Right hindlimb (tissue), 1 donor: ENCODE measurements around the gene RBM6.
A peak's percentile ranks its signal among the peaks of the same experiment; 100 is the strongest.
"Not testable (repeated sequence)": the region's sequence is repeated elsewhere in the genome, so short reads cannot be mapped to it uniquely, and the experiment has no call there.

Source experiments
- DNase-seq: peaks from one replicate; pipeline ENCODE4 v3.0.0-alpha.2; 2018

The RBM6 gene

GRCh38 chr3:49994476-49994875 is 54.5 kb downstream of the RBM6 start:
- DNase-seq, result no peak

- no peak for DNase-seq
Measured at GRCh38 chr3:49996016-49996415, 56.1 kb downstream of the RBM6 start.

- DNase-seq, result no peak
Measured at GRCh38 chr3:49997862-49998261, 57.9 kb downstream of the RBM6 start.

- DNase-seq, result no peak
Measured at GRCh38 chr3:49998326-49998725, 58.4 kb downstream of the RBM6 start.

GRCh38 chr3:50001511-50001910 is 61.6 kb downstream of the RBM6 start:
- no peak for DNase-seq

GRCh38 chr3:50003216-50003615 is 63.3 kb downstream of the RBM6 start:
- DNase-seq, result no peak

GRCh38 chr3:50003824-50004223 is 63.9 kb downstream of the RBM6 start:
- no peak for DNase-seq

- DNase-seq, result no peak
Measured at GRCh38 chr3:50008931-50009330, 69.0 kb downstream of the RBM6 start.

- no peak for DNase-seq
Measured at GRCh38 chr3:50010959-50011358, 71.0 kb downstream of the RBM6 start.

GRCh38 chr3:50015918-50016317 is 76.0 kb downstream of the RBM6 start:
- no peak for DNase-seq

- no peak for DNase-seq
Measured at GRCh38 chr3:50028346-50028745, 88.4 kb downstream of the RBM6 start.

- DNase-seq, result not testable (repeated sequence)
Measured at GRCh38 chr3:50031201-50031600, 91.3 kb downstream of the RBM6 start.

- no peak for DNase-seq
Measured at GRCh38 chr3:50044976-50045375, 105.0 kb downstream of the RBM6 start.

- no peak for DNase-seq
Measured at GRCh38 chr3:50047426-50047825, 107.5 kb downstream of the RBM6 start.

- no peak for DNase-seq
Measured at GRCh38 chr3:50050361-50050760, 110.4 kb downstream of the RBM6 start.

- no peak for DNase-seq
Measured at GRCh38 chr3:50057756-50058155, 117.8 kb downstream of the RBM6 start.

- no peak for DNase-seq
Measured at GRCh38 chr3:50068134-50068533, 128.2 kb downstream of the RBM6 start.

- no peak for DNase-seq
Measured at GRCh38 chr3:50078091-50078490, 138.1 kb downstream of the RBM6 start.

GRCh38 chr3:50078622-50079021 is 138.7 kb downstream of the RBM6 start:
- no peak for DNase-seq

GRCh38 chr3:50084951-50085350 is 145.0 kb downstream of the RBM6 start:
- DNase-seq, result not testable (repeated sequence)

- peak; percentile 96 for DNase-seq
Measured at GRCh38 chr3:50088725-50089608, 149.0 kb downstream of the RBM6 start, which contains the start of gene RBM5. Gene RBM5, plus strand, starts transcription at chr3:50088919. Its CDS starts 1,516 bp downstream, at chr3:50090435.

GRCh38 chr3:50089609-50089945 is 149.6 kb downstream of the RBM6 start:
- no peak for DNase-seq

- DNase-seq, result no peak
Measured at GRCh38 chr3:50090984-50091383, 151.0 kb downstream of the RBM6 start.

- no peak for DNase-seq
Measured at GRCh38 chr3:50095352-50095998, 155.5 kb downstream of the RBM6 start.
